ENCODE results near the gene PAM. TPM values are rescaled to one million over a fixed set of nuclear protein-coding genes. Genes with fewer than 3 reads are reported as not detected.

Gene PAM
- total and polyA plus RNA-seq, 3 donors from 2014 or later: 65.5 to 92.5 (median 77.5) TPM

- H3K27me3 ChIP-seq: no peaks in the 10 kb centered on the region
- intact Hi-C loops (cut with DNase I; ENCODE audit: low total_unique reads): no loop called here
- H3K27ac ChIP-seq: no peak overlapping the region
- H3K36me3 ChIP-seq (ENCODE audit: low read depth, missing control alignments): no peaks in the 10 kb centered on the region
- H3K9me3 ChIP-seq: no peaks in the 10 kb centered on the region
- no peak for TF ChIP-seq POLR2A (IDR thresholded peaks at IDR 0.05)
- H3K4me1 ChIP-seq: no peaks in the 10 kb centered on the region
- 87 to 97% methylated on average over 2 of the region's 2 CpGs for WGBS, 2 donors
- no peak overlapping the region for H3K4me3 ChIP-seq
- no peak for DNase-seq
These were observed 201.5 kb downstream of the PAM start for GRCh38 chr5:102956599-102956998.

DNA sequence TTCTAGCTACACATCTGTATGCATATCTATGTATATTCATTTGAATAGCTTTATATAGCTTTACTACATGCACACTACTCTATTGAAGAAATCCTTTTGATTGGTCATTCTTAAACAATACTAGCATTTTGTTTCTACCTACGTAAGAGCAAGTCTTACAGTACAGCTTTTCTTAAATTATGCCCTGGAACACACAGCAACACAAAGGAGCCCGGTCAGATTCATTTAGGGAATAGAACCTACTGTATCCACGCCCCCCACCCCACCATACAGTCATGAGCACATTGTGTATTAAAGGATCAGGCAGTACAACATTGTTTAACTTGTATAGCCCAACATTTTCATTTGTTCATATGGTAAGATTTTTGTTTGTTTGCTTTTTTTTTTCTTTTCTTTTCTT lies 202.0 kb downstream of the PAM start:
- Histone ChIP-seq H3K4me3 (no peak overlapping the region), H3K4me1 (no peaks in the 10 kb centered on the region), H3K36me3 (ENCODE audit: low read depth, missing control alignments) (no peaks in the 10 kb centered on the region), H3K27ac (no peak overlapping the region), H3K27me3 (no peaks in the 10 kb centered on the region), H3K9me3 (no peaks in the 10 kb centered on the region)
- TF ChIP-seq, protein P1, sequence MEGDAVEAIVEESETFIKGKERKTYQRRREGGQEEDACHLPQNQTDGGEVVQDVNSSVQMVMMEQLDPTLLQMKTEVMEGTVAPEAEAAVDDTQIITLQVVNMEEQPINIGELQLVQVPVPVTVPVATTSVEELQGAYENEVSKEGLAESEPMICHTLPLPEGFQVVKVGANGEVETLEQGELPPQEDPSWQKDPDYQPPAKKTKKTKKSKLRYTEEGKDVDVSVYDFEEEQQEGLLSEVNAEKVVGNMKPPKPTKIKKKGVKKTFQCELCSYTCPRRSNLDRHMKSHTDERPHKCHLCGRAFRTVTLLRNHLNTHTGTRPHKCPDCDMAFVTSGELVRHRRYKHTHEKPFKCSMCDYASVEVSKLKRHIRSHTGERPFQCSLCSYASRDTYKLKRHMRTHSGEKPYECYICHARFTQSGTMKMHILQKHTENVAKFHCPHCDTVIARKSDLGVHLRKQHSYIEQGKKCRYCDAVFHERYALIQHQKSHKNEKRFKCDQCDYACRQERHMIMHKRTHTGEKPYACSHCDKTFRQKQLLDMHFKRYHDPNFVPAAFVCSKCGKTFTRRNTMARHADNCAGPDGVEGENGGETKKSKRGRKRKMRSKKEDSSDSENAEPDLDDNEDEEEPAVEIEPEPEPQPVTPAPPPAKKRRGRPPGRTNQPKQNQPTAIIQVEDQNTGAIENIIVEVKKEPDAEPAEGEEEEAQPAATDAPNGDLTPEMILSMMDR (IDR thresholded peaks at IDR 0.05): no peak
- no peak for TF ChIP-seq POLR2A (IDR thresholded peaks at IDR 0.05)
- no peak for DNase-seq
- intact Hi-C loops (cut with DNase I; ENCODE audit: low total_unique reads): no loop called here
- 95% methylated on average over 3 of the region's 3 CpGs for WGBS, 2 donors

DNA sequence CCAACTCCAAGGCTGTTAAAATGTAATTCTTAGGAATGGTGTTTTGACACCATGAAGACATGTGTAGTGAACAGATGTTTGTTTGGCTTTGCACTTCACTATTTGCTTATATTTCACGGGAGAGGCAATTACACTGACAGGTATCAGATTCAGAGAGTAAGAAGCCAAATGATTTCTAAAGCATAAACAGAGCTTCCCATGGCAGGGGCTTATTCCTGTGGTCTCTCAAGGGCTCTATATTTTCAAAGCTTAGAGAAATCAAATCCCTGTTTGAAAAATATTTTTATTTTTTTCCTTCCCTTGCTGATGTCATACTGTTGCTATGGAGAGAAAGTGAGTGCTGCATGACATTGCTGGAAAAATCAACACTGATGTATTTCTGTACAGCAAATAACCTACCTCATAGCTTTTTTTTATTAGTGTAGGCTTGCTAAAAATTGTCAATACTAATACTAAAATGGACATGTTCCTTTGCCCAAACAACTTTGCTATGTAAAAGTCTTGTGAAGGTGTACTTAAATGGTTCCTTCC lies 203.4 kb downstream of the PAM start:
- Histone ChIP-seq H3K27me3 (no peaks in the 10 kb centered on the region), H3K9me3 (no peaks in the 10 kb centered on the region), H3K4me1 (no peaks in the 10 kb centered on the region), H3K27ac (no peak overlapping the region), H3K36me3 (ENCODE audit: low read depth, missing control alignments) (no peaks in the 10 kb centered on the region), H3K4me3 (no peak overlapping the region)
- no peak for DNase-seq
- WGBS, 2 donors: 62 to 73% methylated on average over 1 of the region's 1 CpG
- TF ChIP-seq, protein P1 (IDR thresholded peaks at IDR 0.05): no peak
- no peak for TF ChIP-seq POLR2A (IDR thresholded peaks at IDR 0.05)
- intact Hi-C loops (cut with DNase I; ENCODE audit: low total_unique reads): no loop called here

DNA sequence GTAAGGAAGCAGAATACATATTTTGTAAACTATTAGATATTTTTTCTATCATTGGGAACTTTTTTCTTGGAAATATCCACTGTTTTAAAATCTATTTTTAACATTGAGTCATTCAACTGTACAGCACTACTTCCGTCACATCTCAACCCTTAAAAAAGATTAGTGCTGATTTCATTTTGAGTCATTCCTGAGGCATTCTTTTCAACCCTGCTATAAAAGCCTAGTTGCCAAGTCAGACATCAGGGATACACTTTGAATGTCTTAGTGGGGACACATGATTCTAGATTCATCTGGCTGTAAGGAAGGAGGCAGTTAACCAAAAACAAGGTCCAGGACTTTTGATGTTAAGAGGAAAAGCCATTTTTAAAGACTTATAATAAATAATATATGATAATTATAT lies 203.9 kb downstream of the PAM start:
- DNase-seq: no peak
- Histone ChIP-seq H3K4me1 (no peaks in the 10 kb centered on the region), H3K27me3 (no peaks in the 10 kb centered on the region), H3K36me3 (ENCODE audit: low read depth, missing control alignments) (no peaks in the 10 kb centered on the region), H3K27ac (no peak overlapping the region), H3K4me3 (no peak overlapping the region), H3K9me3 (no peaks in the 10 kb centered on the region)
- no peak for TF ChIP-seq POLR2A (IDR thresholded peaks at IDR 0.05)
- TF ChIP-seq, protein P1 (IDR thresholded peaks at IDR 0.05): no peak
- 65 to 70% methylated on average over 1 of the region's 1 CpG for whole genome bisulfite sequencing, 2 donors
- intact Hi-C loops (cut with DNase I; ENCODE audit: low total_unique reads): no loop called here

GRCh38 chr5:102961671-102962070 lies 206.6 kb downstream of the PAM start:
- DNase-seq: no peak
- Histone ChIP-seq H3K4me3 (no peak overlapping the region), H3K27me3 (no peaks in the 10 kb centered on the region), H3K27ac (no peak overlapping the region), H3K9me3 (no peaks in the 10 kb centered on the region), H3K36me3 (ENCODE audit: low read depth, missing control alignments) (no peaks in the 10 kb centered on the region), H3K4me1 (no peaks in the 10 kb centered on the region)
- intact Hi-C loops (cut with DNase I; ENCODE audit: low total_unique reads): no loop called here
- WGBS, 2 donors: 56 to 59% methylated on average over 4 of the region's 4 CpGs
- TF ChIP-seq POLR2A (IDR thresholded peaks at IDR 0.05): no peak
- TF ChIP-seq, protein P1 (IDR thresholded peaks at IDR 0.05): no peak

Data from testis (tissue), 3 donors.